Measurements from ENCODE around the gene POLH.

DNA sequence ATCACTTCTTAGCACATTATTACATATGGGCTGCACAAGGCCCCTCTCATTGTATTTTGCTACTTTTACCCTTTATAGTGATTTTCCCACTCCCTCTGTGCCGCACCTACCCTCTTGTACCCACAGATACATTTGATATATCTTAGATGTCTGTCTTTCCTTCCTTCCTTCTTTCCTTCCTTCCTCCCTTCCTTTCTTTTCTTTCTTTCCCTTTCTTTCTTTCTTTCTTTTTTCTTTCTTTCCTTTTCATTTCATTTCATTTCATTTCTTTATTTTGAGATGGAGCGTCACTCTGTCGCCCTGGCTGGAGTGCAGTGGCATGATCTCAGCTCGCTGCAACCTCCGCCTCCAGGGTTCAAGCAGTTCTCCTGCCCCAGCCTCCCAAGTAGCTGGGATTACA lies 12.2 kb downstream of the POLH start:
- TF ChIP-seq, protein P1, sequence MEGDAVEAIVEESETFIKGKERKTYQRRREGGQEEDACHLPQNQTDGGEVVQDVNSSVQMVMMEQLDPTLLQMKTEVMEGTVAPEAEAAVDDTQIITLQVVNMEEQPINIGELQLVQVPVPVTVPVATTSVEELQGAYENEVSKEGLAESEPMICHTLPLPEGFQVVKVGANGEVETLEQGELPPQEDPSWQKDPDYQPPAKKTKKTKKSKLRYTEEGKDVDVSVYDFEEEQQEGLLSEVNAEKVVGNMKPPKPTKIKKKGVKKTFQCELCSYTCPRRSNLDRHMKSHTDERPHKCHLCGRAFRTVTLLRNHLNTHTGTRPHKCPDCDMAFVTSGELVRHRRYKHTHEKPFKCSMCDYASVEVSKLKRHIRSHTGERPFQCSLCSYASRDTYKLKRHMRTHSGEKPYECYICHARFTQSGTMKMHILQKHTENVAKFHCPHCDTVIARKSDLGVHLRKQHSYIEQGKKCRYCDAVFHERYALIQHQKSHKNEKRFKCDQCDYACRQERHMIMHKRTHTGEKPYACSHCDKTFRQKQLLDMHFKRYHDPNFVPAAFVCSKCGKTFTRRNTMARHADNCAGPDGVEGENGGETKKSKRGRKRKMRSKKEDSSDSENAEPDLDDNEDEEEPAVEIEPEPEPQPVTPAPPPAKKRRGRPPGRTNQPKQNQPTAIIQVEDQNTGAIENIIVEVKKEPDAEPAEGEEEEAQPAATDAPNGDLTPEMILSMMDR (IDR thresholded peaks at IDR 0.05; ENCODE audit: low read depth, low read length, poor library complexity, severe bottlenecking), result no peak
- no peak for TF ChIP-seq EZH2phosphoT487 (IDR thresholded peaks at IDR 0.05; ENCODE audit: borderline replicate concordance, low read length)

Data from DOHH2 (cell line).